ENCODE data around the gene KCNN3.

The KCNN3 gene

GRCh38 chr1:154751690-154752089, 118.4 kb downstream of the KCNN3 start:
- Histone ChIP-seq H3K9me3 (ENCODE audit: low read length) (no peaks in the 10 kb centered on the region), H3K4me3 (ENCODE audit: low read length) (no peak overlapping the region), H3K27me3 (ENCODE audit: insufficient read depth, low read length) (no peaks in the 10 kb centered on the region), H2AFZ (ENCODE audit: low read depth, low read length) (no peak overlapping the region), H3K4me1 (ENCODE audit: insufficient read depth, low read length) (peaks cover 45% of the 10 kb centered on the region), H3K36me3 (ENCODE audit: insufficient read depth, low read length) (no peaks in the 10 kb centered on the region)

- Histone ChIP-seq H3K27me3 (ENCODE audit: insufficient read depth, low read length) (no peaks in the 10 kb centered on the region), H3K36me3 (ENCODE audit: insufficient read depth, low read length) (no peaks in the 10 kb centered on the region), H3K4me1 (ENCODE audit: insufficient read depth, low read length) (peaks cover 46% of the 10 kb centered on the region), H2AFZ (ENCODE audit: low read depth, low read length) (no peak overlapping the region), H3K9me3 (ENCODE audit: low read length) (no peaks in the 10 kb centered on the region), H3K4me3 (ENCODE audit: low read length) (no peak overlapping the region)
Observed at GRCh38 chr1:154750681-154751665, 119.1 kb downstream of the KCNN3 start.

GRCh38 chr1:154749078-154749760, 120.9 kb downstream of the KCNN3 start:
- Histone ChIP-seq H3K4me3 (ENCODE audit: low read length) (no peak overlapping the region), H2AFZ (ENCODE audit: low read depth, low read length) (no peak overlapping the region), H3K9me3 (ENCODE audit: low read length) (no peaks in the 10 kb centered on the region), H3K36me3 (ENCODE audit: insufficient read depth, low read length) (no peaks in the 10 kb centered on the region), H3K27me3 (ENCODE audit: insufficient read depth, low read length) (no peaks in the 10 kb centered on the region), H3K4me1 (ENCODE audit: insufficient read depth, low read length) (peaks cover 58% of the 10 kb centered on the region)

- peak overlapping the region; percentile 37 for H3K4me3 ChIP-seq (ENCODE audit: low read length)
- H3K36me3 ChIP-seq (ENCODE audit: insufficient read depth, low read length), result no peaks in the 10 kb centered on the region
- H2AFZ ChIP-seq (ENCODE audit: low read depth, low read length), result peak overlapping the region; percentile 70
- H3K4me1 ChIP-seq (ENCODE audit: insufficient read depth, low read length), result peaks cover 59% of the 10 kb centered on the region
- H3K9me3 ChIP-seq (ENCODE audit: low read length), result no peaks in the 10 kb centered on the region
- H3K27me3 ChIP-seq (ENCODE audit: insufficient read depth, low read length), result no peaks in the 10 kb centered on the region
Observed at GRCh38 chr1:154748405-154748775, 121.7 kb downstream of the KCNN3 start.

GRCh38 chr1:154747740-154748404, 122.2 kb downstream of the KCNN3 start:
- Histone ChIP-seq H3K27me3 (ENCODE audit: insufficient read depth, low read length) (no peaks in the 10 kb centered on the region), H3K9me3 (ENCODE audit: low read length) (no peaks in the 10 kb centered on the region), H3K4me3 (ENCODE audit: low read length) (peak overlapping the region; percentile 37), H3K4me1 (ENCODE audit: insufficient read depth, low read length) (peaks cover 59% of the 10 kb centered on the region), H2AFZ (ENCODE audit: low read depth, low read length) (peak overlapping the region; percentile 70), H3K36me3 (ENCODE audit: insufficient read depth, low read length) (no peaks in the 10 kb centered on the region)

GRCh38 chr1:154747380-154747739, 122.7 kb downstream of the KCNN3 start:
- no peaks in the 10 kb centered on the region for H3K36me3 ChIP-seq (ENCODE audit: insufficient read depth, low read length)
- H3K27me3 ChIP-seq (ENCODE audit: insufficient read depth, low read length), result no peaks in the 10 kb centered on the region
- H3K4me3 ChIP-seq (ENCODE audit: low read length), result peak overlapping the region; percentile 37
- peaks cover 59% of the 10 kb centered on the region for H3K4me1 ChIP-seq (ENCODE audit: insufficient read depth, low read length)
- peak overlapping the region; percentile 70 for H2AFZ ChIP-seq (ENCODE audit: low read depth, low read length)
- no peaks in the 10 kb centered on the region for H3K9me3 ChIP-seq (ENCODE audit: low read length)

GRCh38 chr1:154746622-154747299, 123.3 kb downstream of the KCNN3 start:
- no peaks in the 10 kb centered on the region for H3K9me3 ChIP-seq (ENCODE audit: low read length)
- no peak overlapping the region for H3K4me3 ChIP-seq (ENCODE audit: low read length)
- no peaks in the 10 kb centered on the region for H3K36me3 ChIP-seq (ENCODE audit: insufficient read depth, low read length)
- H2AFZ ChIP-seq (ENCODE audit: low read depth, low read length), result no peak overlapping the region
- peaks cover 54% of the 10 kb centered on the region for H3K4me1 ChIP-seq (ENCODE audit: insufficient read depth, low read length)
- no peaks in the 10 kb centered on the region for H3K27me3 ChIP-seq (ENCODE audit: insufficient read depth, low read length)

GRCh38 chr1:154745750-154746425, 124.2 kb downstream of the KCNN3 start:
- no peak overlapping the region for H3K4me3 ChIP-seq (ENCODE audit: low read length)
- no peaks in the 10 kb centered on the region for H3K9me3 ChIP-seq (ENCODE audit: low read length)
- H3K27me3 ChIP-seq (ENCODE audit: insufficient read depth, low read length), result no peaks in the 10 kb centered on the region
- H2AFZ ChIP-seq (ENCODE audit: low read depth, low read length), result no peak overlapping the region
- no peaks in the 10 kb centered on the region for H3K36me3 ChIP-seq (ENCODE audit: insufficient read depth, low read length)
- peaks cover 45% of the 10 kb centered on the region for H3K4me1 ChIP-seq (ENCODE audit: insufficient read depth, low read length)

GRCh38 chr1:154745286-154745731, 124.8 kb downstream of the KCNN3 start:
- H3K27me3 ChIP-seq (ENCODE audit: insufficient read depth, low read length), result no peaks in the 10 kb centered on the region
- H2AFZ ChIP-seq (ENCODE audit: low read depth, low read length), result no peak overlapping the region
- peaks cover 40% of the 10 kb centered on the region for H3K4me1 ChIP-seq (ENCODE audit: insufficient read depth, low read length)
- no peak overlapping the region for H3K4me3 ChIP-seq (ENCODE audit: low read length)
- no peaks in the 10 kb centered on the region for H3K36me3 ChIP-seq (ENCODE audit: insufficient read depth, low read length)
- no peaks in the 10 kb centered on the region for H3K9me3 ChIP-seq (ENCODE audit: low read length)

GRCh38 chr1:154744352-154745035, 125.6 kb downstream of the KCNN3 start:
- Histone ChIP-seq H3K27me3 (ENCODE audit: insufficient read depth, low read length) (no peaks in the 10 kb centered on the region), H3K4me3 (ENCODE audit: low read length) (no peak overlapping the region), H3K4me1 (ENCODE audit: insufficient read depth, low read length) (peaks cover 37% of the 10 kb centered on the region), H2AFZ (ENCODE audit: low read depth, low read length) (no peak overlapping the region), H3K9me3 (ENCODE audit: low read length) (no peaks in the 10 kb centered on the region), H3K36me3 (ENCODE audit: insufficient read depth, low read length) (no peaks in the 10 kb centered on the region)

GRCh38 chr1:154743526-154744036, 126.5 kb downstream of the KCNN3 start:
- Histone ChIP-seq H3K9me3 (ENCODE audit: low read length) (no peaks in the 10 kb centered on the region), H2AFZ (ENCODE audit: low read depth, low read length) (no peak overlapping the region), H3K27me3 (ENCODE audit: insufficient read depth, low read length) (no peaks in the 10 kb centered on the region), H3K4me3 (ENCODE audit: low read length) (no peak overlapping the region), H3K4me1 (ENCODE audit: insufficient read depth, low read length) (peaks cover 33% of the 10 kb centered on the region), H3K36me3 (ENCODE audit: insufficient read depth, low read length) (no peaks in the 10 kb centered on the region)

GRCh38 chr1:154742606-154743005, 127.5 kb downstream of the KCNN3 start:
- H3K4me1 ChIP-seq (ENCODE audit: insufficient read depth, low read length), result peaks cover 23% of the 10 kb centered on the region
- no peak overlapping the region for H2AFZ ChIP-seq (ENCODE audit: low read depth, low read length)
- H3K27me3 ChIP-seq (ENCODE audit: insufficient read depth, low read length), result no peaks in the 10 kb centered on the region
- H3K9me3 ChIP-seq (ENCODE audit: low read length), result no peaks in the 10 kb centered on the region
- no peak overlapping the region for H3K4me3 ChIP-seq (ENCODE audit: low read length)
- no peaks in the 10 kb centered on the region for H3K36me3 ChIP-seq (ENCODE audit: insufficient read depth, low read length)

Data from neuron (in vitro differentiated cells).